ENCODE measurements around the gene NOS3.

- TF ChIP-seq, protein P1, sequence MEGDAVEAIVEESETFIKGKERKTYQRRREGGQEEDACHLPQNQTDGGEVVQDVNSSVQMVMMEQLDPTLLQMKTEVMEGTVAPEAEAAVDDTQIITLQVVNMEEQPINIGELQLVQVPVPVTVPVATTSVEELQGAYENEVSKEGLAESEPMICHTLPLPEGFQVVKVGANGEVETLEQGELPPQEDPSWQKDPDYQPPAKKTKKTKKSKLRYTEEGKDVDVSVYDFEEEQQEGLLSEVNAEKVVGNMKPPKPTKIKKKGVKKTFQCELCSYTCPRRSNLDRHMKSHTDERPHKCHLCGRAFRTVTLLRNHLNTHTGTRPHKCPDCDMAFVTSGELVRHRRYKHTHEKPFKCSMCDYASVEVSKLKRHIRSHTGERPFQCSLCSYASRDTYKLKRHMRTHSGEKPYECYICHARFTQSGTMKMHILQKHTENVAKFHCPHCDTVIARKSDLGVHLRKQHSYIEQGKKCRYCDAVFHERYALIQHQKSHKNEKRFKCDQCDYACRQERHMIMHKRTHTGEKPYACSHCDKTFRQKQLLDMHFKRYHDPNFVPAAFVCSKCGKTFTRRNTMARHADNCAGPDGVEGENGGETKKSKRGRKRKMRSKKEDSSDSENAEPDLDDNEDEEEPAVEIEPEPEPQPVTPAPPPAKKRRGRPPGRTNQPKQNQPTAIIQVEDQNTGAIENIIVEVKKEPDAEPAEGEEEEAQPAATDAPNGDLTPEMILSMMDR (IDR thresholded peaks at IDR 0.05 in 4 of 5, conservative IDR thresholded peaks at IDR 0.05 in 1 of 5) = no peak
- no peak for TF ChIP-seq POLR2A (IDR thresholded peaks at IDR 0.05)
Observed at GRCh38 chr7:150948791-150949251, 42.0 kb upstream of the NOS3 start.
